Ascending aorta (tissue), 2 donors: ENCODE measurements around the gene TJAP1. TPM values are rescaled to one million over a fixed set of nuclear protein-coding genes. Genes with fewer than 3 reads are reported as not detected.

ENCODE experiments used
- DNase-seq, 2 donors: peaks; one replicate each; pipeline ENCODE4 v3.0.0-alpha.2; 2019; ENCODE audit warnings: low spot score in 2 of 2
- H3K27ac ChIP-seq, 2 donors: fragments of 200-600 bp; sonication (generic); one replicate each; pipeline ENCODE4 v1.5.1; 2016 to 2017; ENCODE audit warnings: mild to moderate bottlenecking in 1 of 2
- H3K27me3 ChIP-seq: fragments of 200-600 bp; sonication (generic); one replicate; pipeline ENCODE4 v1.5.1; 2017
- H3K36me3 ChIP-seq, 2 donors: fragments of 200-600 bp; sonication (generic); one replicate each; pipeline ENCODE4 v1.5.1; 2016
- H3K4me1 ChIP-seq, 2 donors: fragments of 200-600 bp; sonication (generic); one replicate each; pipeline ENCODE4 v1.5.1; 2016 to 2017; ENCODE audit warnings: mild to moderate bottlenecking in 1 of 2
- H3K4me3 ChIP-seq, 2 donors: fragments of 200-600 bp; sonication (generic); one replicate each; pipeline ENCODE4 v1.5.1; 2016 to 2017; ENCODE audit warnings: mild to moderate bottlenecking in 1 of 2
- H3K9me3 ChIP-seq, 2 donors: fragments of 200-600 bp; sonication (generic); one replicate each; pipeline ENCODE4 v1.5.1; 2016
- intact Hi-C: fragments of 100-400 bp; cut with DNase I; formaldehyde crosslinking; loops from one replicate; pipeline ENCODE4 v1.15.1; 2023
- total RNA-seq: library from RNA; depleted of rRNA; stranded (reverse); fragments of >200 nt; gene quantifications from one replicate; pipeline ENCODE4 v1.1.0, GENCODE V29; 2016
- TF ChIP-seq, protein P1 (sequence below), 3 experiments: fragments of 200-600 bp in 2 of 3; fragments of 450-650 bp in 1 of 3; sonication (generic) in 2 of 3; IDR thresholded peaks; one replicate each; pipeline ENCODE4 v1.5.1; 2016 to 2019; ENCODE audit warnings: antibody characterized with exemption in 3 of 3, mild to moderate bottlenecking in 1 of 3, moderate library complexity in 1 of 3

The TJAP1 gene
- total RNA-seq, 1 donor from 2014 or later: 71.6 TPM

DNA sequence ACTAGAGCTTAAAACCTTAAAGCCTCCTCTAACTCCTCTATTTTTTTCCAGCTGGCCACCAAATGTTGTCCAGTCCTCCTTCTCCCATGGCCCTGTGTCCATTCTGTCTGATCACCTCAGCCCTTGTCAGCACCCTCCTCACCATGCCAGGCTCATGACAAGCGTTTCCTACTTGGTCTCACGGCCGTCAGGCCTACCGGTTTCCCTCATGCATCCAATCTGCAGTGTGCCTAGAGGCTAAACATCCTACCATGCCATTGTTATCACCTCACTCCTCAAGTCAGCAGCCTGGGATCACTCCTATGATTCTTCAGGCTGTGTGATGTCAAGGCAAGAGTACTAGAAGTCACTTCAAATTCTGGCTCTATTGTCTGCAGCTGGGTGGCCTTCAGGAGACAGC is 9.6 kb upstream of the TJAP1 start:
- no peaks in the 10 kb centered on the region for H3K27me3 ChIP-seq
- no peaks in the 10 kb centered on the region for H3K9me3 ChIP-seq
- no peak overlapping the region for H3K4me3 ChIP-seq
- H3K4me1 ChIP-seq: no peaks in the 10 kb centered on the region
- TF ChIP-seq, protein P1, sequence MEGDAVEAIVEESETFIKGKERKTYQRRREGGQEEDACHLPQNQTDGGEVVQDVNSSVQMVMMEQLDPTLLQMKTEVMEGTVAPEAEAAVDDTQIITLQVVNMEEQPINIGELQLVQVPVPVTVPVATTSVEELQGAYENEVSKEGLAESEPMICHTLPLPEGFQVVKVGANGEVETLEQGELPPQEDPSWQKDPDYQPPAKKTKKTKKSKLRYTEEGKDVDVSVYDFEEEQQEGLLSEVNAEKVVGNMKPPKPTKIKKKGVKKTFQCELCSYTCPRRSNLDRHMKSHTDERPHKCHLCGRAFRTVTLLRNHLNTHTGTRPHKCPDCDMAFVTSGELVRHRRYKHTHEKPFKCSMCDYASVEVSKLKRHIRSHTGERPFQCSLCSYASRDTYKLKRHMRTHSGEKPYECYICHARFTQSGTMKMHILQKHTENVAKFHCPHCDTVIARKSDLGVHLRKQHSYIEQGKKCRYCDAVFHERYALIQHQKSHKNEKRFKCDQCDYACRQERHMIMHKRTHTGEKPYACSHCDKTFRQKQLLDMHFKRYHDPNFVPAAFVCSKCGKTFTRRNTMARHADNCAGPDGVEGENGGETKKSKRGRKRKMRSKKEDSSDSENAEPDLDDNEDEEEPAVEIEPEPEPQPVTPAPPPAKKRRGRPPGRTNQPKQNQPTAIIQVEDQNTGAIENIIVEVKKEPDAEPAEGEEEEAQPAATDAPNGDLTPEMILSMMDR (IDR thresholded peaks at IDR 0.05): no peak
- DNase-seq: no peak
- H3K27ac ChIP-seq: no peak overlapping the region
- H3K36me3 ChIP-seq: no peaks in the 10 kb centered on the region
- intact Hi-C loops: no loop called here

DNA sequence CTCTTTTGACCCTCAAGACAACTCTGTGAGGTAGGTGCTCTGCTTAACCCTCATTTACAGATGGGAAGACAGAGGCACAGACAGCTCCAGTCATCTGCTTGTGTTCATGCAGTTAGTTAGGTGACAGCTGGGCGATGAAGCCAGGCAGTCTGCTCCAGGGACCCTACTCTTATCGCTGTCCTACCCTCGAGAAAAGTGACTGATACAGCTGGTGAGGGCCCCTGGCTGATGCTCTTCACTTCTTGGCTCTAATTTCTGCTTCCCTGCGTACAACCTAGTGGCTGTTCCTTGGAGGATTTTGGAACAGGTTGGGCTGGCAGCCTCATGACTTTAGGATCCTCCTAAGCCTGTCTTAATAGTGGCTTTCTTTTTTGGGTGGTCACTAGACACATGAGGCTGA is 9.1 kb upstream of the TJAP1 start:
- TF ChIP-seq, protein P1 (IDR thresholded peaks at IDR 0.05): no peak
- Histone ChIP-seq H3K27me3 (no peaks in the 10 kb centered on the region), H3K9me3 (no peaks in the 10 kb centered on the region), H3K27ac (no peak overlapping the region), H3K4me3 (no peak overlapping the region), H3K36me3 (no peaks in the 10 kb centered on the region), H3K4me1 (no peaks in the 10 kb centered on the region)
- no peak for DNase-seq
- intact Hi-C loops: no loop called here

DNA sequence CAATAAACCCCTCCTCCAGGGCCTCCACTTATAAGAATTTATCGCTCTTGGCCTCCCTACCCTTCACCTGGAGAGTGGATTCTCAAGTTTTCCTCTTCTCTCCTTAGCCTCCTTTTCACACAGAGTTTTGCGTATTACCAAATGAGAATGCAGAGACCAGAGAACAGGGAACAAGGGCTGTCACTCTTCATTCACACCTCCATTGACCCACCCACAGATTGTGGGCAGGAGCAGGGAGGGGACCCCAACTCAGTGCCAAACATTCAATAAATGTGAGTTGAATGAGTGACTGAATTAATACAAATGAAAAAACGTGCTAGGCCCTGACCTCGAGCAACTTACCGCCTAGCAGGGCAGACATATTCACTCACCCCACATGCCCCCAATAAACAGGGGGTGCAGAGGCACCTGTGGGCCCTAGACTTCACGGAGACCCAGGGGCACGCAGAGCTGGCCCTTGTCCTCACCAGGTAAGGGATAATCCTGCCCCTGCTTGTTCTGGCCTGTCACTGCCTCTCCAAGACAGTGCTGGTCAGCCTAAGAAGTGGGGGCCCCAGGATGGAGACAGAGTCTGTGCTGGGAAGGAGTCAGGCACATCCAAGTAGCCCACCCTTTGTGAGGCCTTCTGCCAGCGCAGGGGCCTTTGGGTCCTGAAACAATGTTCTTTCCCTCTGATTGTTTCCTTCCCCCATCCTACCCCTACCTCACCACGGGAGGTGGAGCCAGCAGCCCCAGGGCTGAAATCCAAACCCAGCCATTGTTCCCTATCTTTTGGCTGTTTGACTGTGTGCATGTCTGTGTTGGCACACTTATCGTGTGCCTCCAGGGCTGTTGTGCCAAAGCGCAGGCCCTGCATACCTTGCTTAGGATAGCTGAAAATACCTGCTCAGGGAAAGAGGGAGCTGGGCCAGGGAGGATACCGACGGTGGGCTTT is 8.4 kb upstream of the TJAP1 start:
- Histone ChIP-seq H3K4me1 (no peaks in the 10 kb centered on the region), H3K27me3 (no peaks in the 10 kb centered on the region), H3K4me3 (no peak overlapping the region), H3K9me3 (no peaks in the 10 kb centered on the region), H3K36me3 (no peaks in the 10 kb centered on the region), H3K27ac (no peak overlapping the region)
- TF ChIP-seq, protein P1 (IDR thresholded peaks at IDR 0.05): no peak
- DNase-seq: no peak
- intact Hi-C loops: no loop called here

DNA sequence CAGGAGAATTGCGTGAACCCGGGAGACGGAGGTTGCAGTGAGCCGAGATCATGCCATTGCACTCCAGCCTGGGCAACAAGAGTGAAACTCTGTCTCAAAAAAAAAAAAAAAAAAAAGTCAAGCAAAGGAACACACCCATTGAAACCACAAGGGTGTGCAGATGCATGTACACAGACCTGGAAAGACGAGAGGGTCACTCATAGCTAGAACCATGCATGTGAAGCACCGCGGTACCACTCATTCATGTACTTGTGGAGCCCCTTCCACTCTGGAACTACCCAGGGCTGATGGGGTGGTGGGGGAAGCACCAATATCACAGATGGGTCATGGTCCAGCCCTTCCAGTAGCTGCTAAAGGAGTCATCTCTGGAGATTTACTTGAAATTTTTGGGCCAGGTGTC is 7.4 kb upstream of the TJAP1 start:
- intact Hi-C loops: no loop called here
- Histone ChIP-seq H3K4me3 (no peak overlapping the region), H3K9me3 (no peaks in the 10 kb centered on the region), H3K36me3 (no peaks in the 10 kb centered on the region), H3K4me1 (no peaks in the 10 kb centered on the region), H3K27ac (no peak overlapping the region), H3K27me3 (no peaks in the 10 kb centered on the region)
- TF ChIP-seq, protein P1 (IDR thresholded peaks at IDR 0.05): no peak
- no peak for DNase-seq

DNA sequence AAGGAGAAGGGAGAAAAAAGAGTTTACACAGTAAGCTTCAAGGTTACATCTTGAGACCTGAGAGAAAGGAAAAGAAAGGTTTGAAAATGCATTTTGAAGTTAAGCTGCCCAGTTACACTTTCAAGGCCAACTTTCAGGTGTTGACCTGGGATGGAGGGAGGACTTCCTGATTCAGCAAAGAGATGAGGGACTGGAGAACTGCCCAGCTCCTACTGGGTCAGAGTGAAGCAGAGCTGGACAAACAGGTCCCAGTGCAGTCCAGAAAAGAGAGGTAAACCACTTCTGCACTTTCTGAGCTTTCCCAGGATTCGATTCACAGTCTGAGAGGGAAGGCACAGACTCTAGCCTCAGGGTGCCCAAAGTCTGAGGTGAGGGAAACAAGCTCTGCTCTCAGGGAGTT is 6.0 kb upstream of the TJAP1 start:
- Histone ChIP-seq H3K9me3 (no peaks in the 10 kb centered on the region), H3K4me1 (no peaks in the 10 kb centered on the region), H3K27me3 (no peaks in the 10 kb centered on the region), H3K36me3 (no peaks in the 10 kb centered on the region), H3K4me3 (no peak overlapping the region), H3K27ac (no peak overlapping the region)
- DNase-seq: no peak
- TF ChIP-seq, protein P1 (IDR thresholded peaks at IDR 0.05): no peak
- intact Hi-C loops: no loop called here
